Esophagus muscularis mucosa (tissue), 3 donors: Measurements from ENCODE around the gene PDS5A.

ENCODE experiments used
- CTCF ChIP-seq, 3 experiments: fragments of 200-600 bp in 2 of 3; fragments of 450-650 bp in 1 of 3; sonication (generic) in 2 of 3; IDR thresholded peaks; one replicate each; pipeline ENCODE4 v1.5.1; 2017 to 2019; ENCODE audit warnings: antibody characterized with exemption in 3 of 3, mild to moderate bottlenecking in 2 of 3, moderate library complexity in 1 of 3
- POLR2AphosphoS5 ChIP-seq, 2 donors: sonication (generic); formaldehyde crosslinking; IDR thresholded peaks; one replicate each; pipeline ENCODE4 v1.6.1; 2017; ENCODE audit warnings: antibody characterized with exemption in 2 of 2

GRCh38 chr4:39808231-39808749 is 169.4 kb downstream of the PDS5A start:
- TF ChIP-seq POLR2AphosphoS5 (IDR thresholded peaks at IDR 0.05) (no peak), CTCF (IDR thresholded peaks at IDR 0.05) (no peak)
